DND-41 (cell line): ENCODE measurements around the gene POLN.

Source experiments
- EZH2 ChIP-seq: IDR thresholded peaks from 3 replicates; pipeline ENCODE4 v1.6.1; 2012; ENCODE audit warnings: borderline replicate concordance, low read depth, mild to moderate bottlenecking, moderate library complexity, low read length, inconsistent platforms; ENCODE audit not compliant: severe bottlenecking
- TF ChIP-seq, protein P1 (sequence below): IDR thresholded peaks from 2 replicates; pipeline ENCODE4 v1.5.1; 2012; ENCODE audit warnings: borderline replicate concordance, low read length, moderate library complexity, mild to moderate bottlenecking; ENCODE audit not compliant: poor library complexity, severe bottlenecking; ENCODE audit errors: extremely low read depth

DNA sequence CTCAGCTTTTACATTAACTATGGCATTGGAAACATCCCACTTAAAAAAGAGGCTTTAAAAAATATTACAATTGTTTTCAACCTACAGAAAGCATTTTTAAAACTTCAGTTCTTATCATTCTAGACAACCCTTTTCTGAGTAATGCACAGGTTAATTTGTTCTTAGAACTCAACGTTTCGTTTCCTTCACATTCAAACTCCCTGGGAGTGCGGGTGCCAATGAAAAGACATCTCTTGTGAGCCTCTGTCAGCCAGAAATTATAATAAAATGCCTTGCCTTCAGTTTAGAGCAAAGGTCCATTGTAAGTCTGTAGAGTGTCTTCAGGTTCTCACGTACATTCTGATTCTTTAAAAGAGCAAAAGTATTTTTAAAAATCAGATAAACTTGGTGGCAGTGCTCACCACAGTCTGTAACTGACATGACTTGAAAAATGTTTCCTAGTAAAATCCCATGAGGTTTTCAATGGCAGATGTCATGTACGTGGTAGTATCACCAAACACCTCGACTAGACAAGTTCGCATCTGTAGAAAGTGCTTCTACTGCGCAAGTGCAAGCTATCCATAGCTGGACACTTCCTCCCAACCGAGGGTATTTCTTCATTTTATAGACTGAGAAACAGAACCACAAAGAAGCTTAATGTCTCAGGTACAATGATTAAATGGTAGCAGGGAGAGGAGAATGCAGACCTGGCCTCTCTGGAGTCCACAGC lies 65.8 kb downstream of the POLN start:
- TF ChIP-seq, protein P1, sequence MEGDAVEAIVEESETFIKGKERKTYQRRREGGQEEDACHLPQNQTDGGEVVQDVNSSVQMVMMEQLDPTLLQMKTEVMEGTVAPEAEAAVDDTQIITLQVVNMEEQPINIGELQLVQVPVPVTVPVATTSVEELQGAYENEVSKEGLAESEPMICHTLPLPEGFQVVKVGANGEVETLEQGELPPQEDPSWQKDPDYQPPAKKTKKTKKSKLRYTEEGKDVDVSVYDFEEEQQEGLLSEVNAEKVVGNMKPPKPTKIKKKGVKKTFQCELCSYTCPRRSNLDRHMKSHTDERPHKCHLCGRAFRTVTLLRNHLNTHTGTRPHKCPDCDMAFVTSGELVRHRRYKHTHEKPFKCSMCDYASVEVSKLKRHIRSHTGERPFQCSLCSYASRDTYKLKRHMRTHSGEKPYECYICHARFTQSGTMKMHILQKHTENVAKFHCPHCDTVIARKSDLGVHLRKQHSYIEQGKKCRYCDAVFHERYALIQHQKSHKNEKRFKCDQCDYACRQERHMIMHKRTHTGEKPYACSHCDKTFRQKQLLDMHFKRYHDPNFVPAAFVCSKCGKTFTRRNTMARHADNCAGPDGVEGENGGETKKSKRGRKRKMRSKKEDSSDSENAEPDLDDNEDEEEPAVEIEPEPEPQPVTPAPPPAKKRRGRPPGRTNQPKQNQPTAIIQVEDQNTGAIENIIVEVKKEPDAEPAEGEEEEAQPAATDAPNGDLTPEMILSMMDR: no peak
- TF ChIP-seq EZH2: no peak
